Thyroid gland (tissue), 4 donors: ENCODE results near the gene HYI.

ENCODE experiments used
- CTCF ChIP-seq, 6 experiments: fragments of 200-600 bp in 3 of 6; fragments of 450-650 bp in 3 of 6; sonication (generic) in 3 of 6; IDR thresholded peaks; one replicate each; pipeline ENCODE4 v1.5.1; 2016 to 2019; ENCODE audit warnings: antibody characterized with exemption in 6 of 6, mild to moderate bottlenecking in 2 of 6, inconsistent platforms in 1 of 6, moderate library complexity in 1 of 6
- POLR2A ChIP-seq, 2 donors: fragments of 450-650 bp; IDR thresholded peaks; one replicate each; pipeline ENCODE4 v1.6.1; 2017; ENCODE audit warnings: antibody characterized with exemption in 2 of 2, mild to moderate bottlenecking in 2 of 2, moderate library complexity in 1 of 2

GRCh38 chr1:43427941-43428340, 25.8 kb downstream of the HYI start:
- TF ChIP-seq CTCF (IDR thresholded peaks at IDR 0.05) (no peak), POLR2A (IDR thresholded peaks at IDR 0.05) (no peak)
